ENCODE data around the gene ITGB1BP1. TPM values are rescaled to one million over a fixed set of nuclear protein-coding genes. Genes with fewer than 3 reads are reported as not detected.
"Not testable (repeated sequence)": the region's sequence is repeated elsewhere in the genome, so short reads cannot be mapped to it uniquely, and the experiment has no call there.

ITGB1BP1 gene
- total RNA-seq, 1 experiment from 2014 or later, result 34.3 TPM

DNA sequence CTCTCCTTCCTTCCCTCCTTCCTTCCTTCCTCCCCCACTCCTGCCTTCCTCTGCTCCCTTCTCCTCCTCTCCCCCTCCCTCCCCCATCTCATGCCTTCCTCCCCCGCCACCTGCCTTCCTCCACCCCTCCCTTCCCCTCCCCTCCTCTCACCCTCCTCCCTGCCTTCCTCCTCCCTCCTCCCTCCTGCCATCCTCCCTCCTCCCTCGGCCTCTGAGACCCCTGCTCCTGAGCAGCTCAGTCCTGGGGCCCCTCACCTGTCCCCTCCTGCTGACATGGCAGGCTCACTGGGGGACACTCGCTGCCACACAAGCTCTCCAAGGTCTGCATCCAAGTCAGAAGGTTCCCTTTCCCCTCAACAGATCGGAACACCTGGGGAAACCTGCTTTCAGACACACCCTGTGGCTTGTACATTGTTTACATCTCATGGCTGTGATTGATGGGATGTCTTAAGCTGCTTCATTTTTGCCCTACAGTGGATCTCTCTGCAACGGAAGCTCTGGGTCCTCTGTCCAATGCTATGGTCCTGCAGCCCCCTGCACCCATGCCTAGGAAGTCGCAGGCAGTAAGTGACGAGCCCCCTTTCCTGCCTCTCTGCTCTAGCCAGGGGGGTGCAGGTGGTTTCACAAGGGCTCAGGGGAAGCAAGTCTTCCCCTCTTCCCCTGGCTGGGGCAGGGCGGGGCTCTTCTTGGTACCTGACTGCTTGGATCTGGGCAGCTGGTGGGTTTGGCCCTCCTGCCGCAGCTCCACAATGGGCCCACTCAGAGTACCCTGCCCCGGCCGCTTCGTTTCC is 22.9 kb downstream of the ITGB1BP1 start:
- DNase-seq (ENCODE audit: low read depth), result no peak

DNA sequence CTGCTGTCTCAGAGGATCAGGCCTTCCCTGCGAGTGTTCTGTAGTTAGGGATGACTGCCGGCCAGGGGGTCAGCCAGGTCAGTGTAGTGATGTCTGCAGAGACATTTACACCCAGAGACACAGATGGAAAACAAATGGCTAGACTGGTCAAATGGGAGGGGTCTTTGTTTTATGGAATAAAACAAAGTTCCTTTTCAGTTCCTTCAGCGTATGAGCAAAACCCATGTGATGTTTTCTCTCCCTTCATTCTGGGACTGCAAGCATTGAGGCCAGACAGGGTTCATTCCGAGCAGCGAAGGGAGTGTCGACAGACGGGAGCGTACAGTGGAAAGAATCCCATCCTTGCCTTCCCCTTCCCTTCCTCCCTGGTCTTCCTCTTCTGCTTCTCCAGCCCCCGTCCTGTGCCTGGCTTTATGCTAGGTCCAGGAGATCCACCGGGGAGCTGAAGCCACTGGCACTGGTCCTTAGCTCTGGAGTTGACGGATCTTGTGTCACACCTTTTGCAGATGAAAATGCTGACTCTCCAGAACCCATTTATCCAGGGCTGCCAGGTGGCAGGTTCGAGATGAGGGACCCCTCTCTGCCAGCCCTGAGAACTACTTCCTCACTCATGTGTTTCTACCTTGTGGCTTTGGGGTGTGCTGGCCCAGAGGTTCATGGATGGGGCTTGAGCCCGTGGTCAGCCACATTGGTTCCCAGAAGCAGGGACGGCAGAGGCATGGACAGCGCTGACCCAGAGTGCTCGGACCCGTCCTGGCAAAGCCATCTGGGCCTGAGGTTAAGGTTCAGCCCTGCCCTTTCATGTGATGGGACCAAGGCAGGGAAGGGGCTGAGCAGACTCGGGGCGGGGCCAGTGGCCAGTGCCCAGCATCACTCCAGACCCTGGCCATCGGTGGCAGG is 24.2 kb downstream of the ITGB1BP1 start:
- no peak for DNase-seq (ENCODE audit: low read depth)

DNA sequence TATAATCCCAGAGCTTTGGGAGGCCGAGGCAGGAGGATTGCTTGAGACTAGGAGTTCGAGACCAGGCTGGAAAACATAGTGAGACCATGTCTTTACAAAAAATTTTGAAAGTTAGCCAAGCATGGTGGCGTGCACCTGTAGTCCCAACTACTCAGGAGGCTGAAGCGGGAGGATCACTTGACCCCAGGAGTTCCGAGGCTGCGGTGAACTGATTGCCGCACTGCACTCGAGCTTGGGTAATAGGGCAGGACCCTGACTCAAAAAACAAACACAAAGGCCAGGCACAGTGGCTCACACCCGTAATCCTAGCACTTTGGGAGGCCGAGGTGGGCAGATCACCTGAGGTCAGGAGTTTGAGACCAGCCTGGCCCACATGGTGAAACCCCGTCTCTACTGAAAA is 25.1 kb downstream of the ITGB1BP1 start:
- not testable (repeated sequence) for DNase-seq (ENCODE audit: low read depth)

DNA sequence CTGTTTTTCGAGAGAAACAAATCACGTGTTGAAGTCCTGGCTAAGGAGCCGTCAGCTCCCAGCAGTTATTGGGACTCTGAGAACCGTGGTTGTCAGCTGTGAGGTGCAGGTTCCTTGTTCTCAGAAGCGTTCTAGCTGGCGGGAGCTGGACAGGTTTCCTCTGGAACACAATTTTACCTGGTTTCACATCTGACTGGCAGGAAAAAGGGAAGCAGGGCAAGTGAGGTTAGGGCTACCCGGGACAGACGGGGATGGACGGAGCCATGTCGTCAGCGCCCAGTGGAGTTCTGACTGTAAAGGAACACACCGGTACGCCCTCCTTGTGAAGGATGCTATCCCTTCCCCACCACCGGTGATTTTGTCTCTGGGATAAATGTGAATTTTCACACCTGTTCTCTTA is 26.1 kb downstream of the ITGB1BP1 start:
- DNase-seq (ENCODE audit: low read depth), result no peak

DNA sequence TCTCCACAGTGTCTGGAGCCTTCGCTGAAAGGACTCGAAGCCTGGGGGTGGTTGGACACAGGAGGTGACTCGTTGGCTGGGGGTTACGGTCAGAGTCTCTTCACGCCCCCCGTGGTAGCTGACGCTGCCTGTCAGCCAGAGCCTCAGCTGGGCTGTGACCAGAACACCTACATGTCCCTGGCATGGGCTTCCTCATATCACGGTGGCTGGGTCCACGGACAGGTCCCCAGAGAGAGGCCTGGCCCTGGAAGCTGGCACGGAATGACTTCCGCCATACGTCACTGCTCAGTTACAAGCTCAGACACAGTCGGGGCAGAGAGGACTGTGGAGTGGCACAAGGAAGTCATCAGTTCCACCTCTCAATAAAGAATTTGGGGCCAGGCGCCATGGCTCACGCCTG is 28.5 kb downstream of the ITGB1BP1 start:
- no peak for DNase-seq (ENCODE audit: low read depth)

DNA sequence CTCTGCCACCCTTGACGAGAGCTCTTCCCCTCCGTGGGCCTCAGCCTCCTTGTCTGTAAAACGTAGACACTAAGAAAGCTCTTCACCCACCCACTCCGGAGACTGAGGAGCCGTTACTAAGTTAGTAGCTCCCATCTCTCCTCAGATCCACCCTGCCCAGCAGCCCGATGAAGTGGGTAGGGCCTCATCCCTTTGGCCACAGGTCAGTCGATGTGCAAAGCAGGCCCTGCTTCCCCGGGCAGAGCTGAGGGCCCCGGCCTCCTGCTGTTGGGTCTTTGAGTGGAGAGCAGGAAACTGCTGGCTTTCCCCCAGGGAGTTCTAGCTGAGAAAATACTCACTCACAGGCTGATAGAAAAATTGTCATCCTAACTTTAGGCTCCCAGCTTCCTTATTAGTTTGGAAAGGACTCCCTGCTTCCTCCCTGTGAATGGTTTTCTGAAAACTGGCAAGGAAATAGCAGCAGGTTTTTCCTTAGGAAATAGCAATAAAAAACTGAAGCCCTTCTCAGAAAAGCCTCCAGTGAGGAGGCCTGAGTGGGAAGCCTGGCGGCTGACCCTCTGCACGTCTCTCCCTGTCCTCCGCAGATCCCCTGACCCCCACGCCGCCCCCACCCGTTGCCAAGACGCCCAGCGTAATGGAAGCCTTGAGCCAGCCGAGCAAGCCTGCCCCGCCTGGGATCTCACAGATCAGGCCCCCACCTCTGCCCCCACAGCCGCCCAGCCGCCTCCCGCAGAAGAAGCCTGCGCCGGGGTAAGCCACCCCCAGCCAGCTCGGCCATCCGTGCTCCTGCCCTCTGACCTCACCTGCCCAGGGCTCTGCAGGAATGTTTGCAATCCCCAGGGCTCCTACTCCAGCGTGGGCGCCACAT is 30.2 kb downstream of the ITGB1BP1 start:
- DNase-seq (ENCODE audit: low read depth), result no peak

DNA sequence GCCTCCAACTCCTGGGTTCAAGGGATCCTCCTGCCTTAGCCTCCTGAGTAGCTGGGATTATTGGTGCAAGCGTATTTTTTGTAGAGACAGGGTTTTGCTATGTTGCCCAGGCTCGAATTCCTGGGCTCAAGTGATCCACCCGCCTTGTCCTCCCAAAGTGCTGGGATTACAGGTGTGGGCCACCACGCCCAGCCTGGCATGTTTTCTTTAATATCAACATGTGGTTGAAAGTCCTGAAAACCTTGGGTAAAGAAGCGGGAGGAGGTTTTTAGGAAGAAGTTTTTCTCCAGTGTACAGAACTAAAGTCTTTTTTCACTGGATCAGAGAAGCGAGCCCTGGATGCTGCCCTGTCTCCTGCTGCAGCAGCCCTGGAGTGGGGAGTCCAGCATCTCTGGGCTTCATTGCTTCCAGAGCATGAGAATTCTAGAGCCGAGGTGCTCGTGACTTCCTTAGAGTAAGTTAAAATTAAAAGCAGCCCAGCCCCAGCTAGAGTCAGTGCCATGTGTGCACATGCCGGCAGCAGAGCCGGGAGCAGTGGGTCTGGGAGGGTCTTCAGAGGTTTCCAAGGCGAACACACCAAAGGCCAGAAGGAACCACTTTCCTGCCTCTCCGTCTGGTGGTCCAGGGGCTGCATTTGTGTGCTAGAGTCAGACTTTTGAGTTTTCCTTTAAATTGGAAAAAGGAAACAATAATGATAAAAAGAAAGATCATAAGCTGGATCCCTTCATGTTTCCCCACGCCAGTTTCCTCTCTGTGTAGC is 31.2 kb downstream of the ITGB1BP1 start:
- DNase-seq (ENCODE audit: low read depth), result no peak

DNA sequence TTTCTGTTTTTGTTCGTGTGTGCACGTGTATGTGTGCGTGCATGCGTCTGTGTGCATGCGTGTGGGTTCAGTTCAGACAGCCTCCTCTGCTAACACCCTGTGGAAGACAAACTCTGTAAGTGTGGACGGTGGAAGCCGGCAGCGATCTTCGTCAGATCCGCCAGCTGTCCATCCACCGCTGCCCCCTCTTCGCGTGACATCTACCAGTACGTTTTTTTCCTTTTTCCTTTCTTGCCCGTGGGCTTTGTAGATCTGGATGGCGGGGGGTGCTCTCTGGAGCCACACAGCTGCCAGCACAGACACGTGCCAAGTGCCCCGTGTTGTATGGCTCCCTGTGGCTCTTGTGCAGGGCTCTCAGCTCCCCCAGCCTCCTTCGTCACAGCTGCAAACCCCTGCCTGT is 32.3 kb downstream of the ITGB1BP1 start:
- DNase-seq (ENCODE audit: low read depth), result no peak

DNA sequence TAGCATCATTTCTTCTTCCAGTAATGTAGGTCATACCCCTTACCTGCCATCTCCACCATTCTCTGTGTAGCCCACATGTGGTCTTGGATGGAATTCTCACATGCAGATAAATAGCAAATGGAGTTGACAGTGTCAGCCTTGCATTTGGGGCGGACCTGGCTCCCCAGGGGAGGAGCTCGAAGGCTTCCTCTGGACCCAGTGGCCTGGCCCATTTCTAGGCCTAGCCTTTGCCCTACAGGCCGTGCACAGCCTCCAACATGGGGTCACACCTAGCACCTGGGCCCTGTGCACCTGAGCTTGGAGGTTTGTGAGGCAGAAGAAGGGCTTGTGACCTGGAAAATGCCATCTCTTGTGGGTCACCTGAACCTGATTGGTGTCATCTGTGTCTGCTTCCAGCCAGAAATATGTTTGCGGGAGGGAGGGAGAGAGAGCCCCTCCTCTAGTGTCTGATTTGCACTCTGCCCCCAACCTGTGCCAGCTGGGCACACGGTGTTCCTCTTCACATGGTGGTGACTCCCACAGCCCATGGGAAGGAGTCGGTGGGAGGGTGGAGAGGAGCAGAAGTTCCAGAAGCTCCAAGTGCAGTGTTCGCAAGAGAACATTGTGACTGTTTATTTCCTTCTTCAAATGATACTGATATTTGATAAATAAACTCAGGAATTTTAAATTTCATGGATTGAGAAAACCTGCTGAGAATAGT is 33.0 kb downstream of the ITGB1BP1 start:
- DNase-seq (ENCODE audit: low read depth), result no peak

DNA sequence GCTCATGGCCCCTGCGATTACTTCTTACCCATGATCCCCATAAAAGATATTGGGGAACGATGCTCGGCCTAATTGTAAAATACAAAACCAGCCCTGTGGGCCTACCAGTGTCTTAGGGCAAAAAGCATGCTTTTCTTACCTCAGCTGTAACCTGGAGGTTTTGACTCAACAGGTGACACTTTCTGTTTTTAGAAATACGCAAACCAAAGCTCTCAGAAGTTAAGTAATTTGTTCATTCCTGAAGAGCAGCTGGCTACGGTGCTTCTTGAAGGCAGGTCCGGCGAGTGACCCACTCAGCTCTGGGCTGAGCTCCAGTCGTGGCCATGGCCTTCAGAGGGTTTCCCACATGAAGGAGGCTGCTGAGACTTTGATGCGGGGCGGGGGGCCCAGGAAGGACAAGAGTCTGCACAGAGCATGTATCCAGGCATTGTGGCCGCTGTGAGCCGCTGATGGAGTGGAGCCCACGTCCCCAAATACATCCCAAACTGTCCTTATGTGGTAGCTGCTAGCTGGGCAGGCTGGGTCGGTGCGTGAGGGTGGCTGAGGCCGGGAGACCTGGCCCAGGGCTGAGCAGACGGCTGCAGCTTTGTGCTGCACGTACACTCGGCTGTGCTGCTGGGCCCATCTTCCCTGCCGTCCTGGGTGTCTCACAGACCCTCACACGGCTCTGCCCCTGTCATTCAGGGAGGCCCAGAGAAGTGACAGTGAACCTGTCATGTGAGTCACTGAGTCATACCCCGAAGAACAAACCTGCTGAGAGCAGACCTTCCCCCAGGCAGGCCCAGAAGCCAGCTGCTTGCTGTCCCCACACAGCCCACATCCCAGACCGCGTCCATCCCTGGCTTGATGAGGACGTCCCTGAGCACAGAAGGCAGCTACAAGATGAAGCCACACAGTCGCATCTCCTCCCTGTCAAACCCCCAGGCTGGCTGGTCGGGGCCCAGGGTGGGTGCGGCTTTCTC is 34.1 kb downstream of the ITGB1BP1 start:
- DNase-seq (ENCODE audit: low read depth), result no peak

DNA sequence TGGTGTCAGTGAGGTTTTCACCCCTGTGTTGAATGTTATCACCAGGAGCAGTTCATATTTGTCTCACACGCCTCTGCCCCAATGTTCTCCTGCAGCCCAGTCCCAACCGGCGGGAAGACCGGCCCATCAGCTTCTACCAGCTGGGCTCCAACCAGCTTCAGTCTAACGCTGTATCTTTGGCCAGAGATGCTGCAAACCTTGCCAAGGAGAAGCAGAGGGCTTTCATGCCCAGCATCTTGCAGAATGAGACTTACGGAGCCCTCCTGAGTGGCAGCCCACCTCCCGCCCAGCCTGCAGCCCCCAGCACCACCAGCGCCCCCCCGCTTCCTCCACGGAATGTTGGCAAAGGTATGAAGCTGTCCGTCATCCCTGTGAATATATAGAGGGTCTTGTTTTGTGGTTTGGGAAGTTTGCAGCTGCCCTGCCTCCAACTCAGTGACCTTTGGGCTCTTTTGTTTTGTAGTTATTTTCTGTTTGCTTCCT is 35.1 kb downstream of the ITGB1BP1 start:
- DNase-seq (ENCODE audit: low read depth), result no peak

DNA sequence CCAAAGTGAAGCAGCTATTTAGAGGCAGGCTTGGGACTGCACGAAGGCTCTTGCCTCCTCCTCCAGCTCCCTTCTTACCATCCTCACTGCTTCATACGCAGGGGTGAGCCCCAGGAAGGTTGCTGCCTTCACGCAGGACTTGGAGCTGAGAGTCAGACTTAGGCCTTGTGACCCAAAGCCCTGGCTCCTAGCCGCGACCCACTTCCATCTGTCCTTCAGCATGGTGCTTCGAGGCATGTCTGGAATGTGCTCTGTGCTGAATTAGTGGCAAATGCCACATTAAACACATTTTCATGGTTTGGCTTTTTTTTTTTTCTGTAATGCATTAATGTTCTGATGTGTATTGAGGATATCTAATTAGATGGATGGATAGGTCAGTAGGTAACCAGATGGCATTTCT is 37.5 kb downstream of the ITGB1BP1 start:
- DNase-seq (ENCODE audit: low read depth), result no peak

DNA sequence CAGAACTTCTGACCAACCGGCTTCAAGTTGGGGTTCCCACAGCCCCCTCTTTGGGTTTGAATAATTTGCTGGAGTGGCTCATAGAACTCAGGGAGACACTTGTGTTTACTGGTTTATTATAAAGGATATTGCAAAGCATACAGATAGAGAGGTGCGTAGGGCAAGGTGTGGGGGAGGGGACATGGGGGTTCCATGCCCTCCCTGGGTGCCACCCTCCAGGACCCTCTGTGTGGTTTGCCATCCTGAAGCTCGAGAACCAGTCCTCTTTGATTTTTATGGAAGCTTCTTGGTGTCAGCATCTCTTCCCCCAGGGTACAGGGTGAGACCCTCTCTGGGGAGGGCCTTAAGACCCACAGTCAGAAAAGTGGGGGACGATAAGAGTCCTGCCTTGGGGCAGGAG is 38.8 kb downstream of the ITGB1BP1 start:
- DNase-seq (ENCODE audit: low read depth), result no peak

DNA sequence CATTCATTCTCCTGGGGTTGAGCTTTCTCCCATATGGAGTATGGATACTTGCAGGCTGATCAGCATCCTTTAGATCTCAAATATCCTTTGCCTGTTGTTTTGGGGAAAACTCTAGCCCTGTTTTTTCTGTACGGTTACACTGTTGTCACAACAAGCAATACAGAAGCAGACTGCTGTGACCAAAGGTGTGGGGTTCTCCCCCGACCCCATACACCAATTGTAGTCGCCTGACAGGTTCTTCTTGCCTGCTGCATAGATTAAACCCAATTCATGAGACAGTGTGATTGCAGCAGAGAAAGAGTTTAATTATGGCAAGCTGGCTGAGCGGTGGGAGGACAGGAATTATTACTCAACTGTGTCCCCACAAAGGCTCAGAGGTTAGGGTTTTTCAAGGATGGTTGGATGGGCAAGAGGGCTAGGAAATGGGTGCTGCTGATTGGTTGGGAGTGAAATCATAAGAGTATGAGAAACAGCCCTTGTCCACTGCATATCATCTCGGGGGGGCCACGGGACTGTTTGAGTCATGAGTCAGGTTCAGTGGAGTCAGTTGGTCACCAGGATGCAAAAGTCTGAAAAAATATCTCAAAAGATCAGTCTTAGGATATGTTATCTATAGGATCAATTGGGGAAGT is 40.6 kb downstream of the ITGB1BP1 start:
- peak; percentile 26 for DNase-seq (ENCODE audit: low read depth)

DNA sequence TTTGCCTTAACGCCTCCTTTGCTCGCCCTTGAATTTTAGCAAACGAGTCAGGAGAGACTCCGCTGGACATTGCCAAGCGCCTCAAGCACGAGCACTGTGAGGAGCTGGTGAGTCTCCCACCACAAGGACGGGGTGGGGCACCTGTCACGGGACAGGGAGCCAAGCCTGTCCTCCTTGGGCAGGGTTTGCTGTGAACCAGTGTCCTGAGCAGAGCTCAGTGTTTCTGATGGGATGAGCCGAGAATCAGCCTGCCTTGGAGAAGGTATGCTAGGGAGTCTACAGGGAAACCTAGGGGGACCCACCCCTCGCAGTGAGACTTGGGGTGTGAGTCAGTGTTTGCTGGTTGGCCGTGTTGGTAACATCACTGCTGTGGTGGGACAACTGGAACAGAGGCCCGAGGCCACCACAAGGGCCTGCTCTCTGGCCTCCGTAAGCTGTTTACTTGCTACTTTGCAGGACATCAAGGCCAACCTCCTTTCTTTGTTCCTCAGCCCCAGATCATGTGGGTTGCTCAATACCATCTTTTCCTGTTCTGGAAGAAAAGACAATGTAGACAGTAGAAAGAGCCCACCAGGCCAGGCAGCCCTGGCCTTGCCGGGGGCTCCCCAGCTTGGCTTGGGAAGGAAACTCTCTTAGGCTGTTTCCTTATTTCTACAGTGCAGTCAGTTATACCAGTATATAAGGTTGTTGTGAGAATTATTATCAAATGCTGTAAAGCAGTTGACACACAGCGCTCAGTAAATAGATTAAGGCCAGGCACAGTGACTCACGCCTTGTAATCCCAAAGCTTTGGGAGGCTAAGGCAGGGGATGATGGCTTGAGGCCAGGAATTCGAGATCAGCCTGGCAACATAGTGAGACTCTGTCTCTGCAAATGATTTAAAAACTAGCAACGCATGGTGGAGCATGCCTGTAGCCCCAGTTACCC is 42.4 kb downstream of the ITGB1BP1 start:
- peak; percentile 92 for DNase-seq (ENCODE audit: low read depth)

DNA sequence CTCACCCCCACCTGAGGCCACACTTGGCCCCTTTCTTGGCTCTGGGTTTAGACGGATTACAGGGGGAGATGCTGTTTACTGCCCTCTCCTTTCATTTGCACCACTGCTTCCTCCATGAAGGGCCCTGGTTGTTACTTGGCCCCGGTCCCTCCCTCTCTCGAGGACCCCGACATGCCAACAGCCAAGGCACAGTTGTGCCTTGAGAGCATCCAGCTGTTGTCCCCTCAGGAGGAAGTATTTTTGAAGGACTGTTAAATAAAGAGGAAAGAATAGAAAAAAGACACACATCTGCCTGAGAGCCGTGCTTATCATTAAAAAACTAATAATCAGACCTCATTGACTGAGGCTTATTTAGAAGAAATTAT is 44.0 kb downstream of the ITGB1BP1 start:
- DNase-seq (ENCODE audit: low read depth), result no peak
